Spleen (tissue), 11 donors: ENCODE measurements around the gene SPATA4. TPM values are rescaled to one million over a fixed set of nuclear protein-coding genes. Genes with fewer than 3 reads are reported as not detected.

Experiments
- DNase-seq: peaks from one replicate; pipeline ENCODE4 v3.0.0-alpha.2; 2020
- H3K27ac ChIP-seq, 8 donors: fragments of 200-600 bp; sonication (generic) in 7 of 8; 1 replicate in 4 of 8; 2 replicates in 4 of 8; pipeline versions ENCODE4 v1.5.0 to v1.8.0; 2016 to 2021; ENCODE audit warnings: inconsistent platforms in 4 of 8, mild to moderate bottlenecking in 4 of 8, moderate library complexity in 1 of 8
- H3K27me3 ChIP-seq, 7 donors: fragments of 200-600 bp; sonication (generic) in 6 of 7; replicated peaks in 1 of 7; 1 replicate in 4 of 7; 2 replicates in 3 of 7; pipeline versions ENCODE4 v1.5.0 to v1.8.0; 2016 to 2021; ENCODE audit warnings: inconsistent platforms in 3 of 7, mild to moderate bottlenecking in 1 of 7
- H3K36me3 ChIP-seq, 6 donors: fragments of 200-600 bp; sonication (generic) in 5 of 6; 1 replicate in 4 of 6; 2 replicates in 2 of 6; pipeline versions ENCODE4 v1.5.0 to v1.8.0; 2016 to 2021; ENCODE audit warnings: inconsistent platforms in 2 of 6
- H3K4me1 ChIP-seq, 6 donors: fragments of 200-600 bp; sonication (generic) in 5 of 6; 1 replicate in 3 of 6; 2 replicates in 3 of 6; pipeline versions ENCODE4 v1.5.0 to v1.8.0; 2016 to 2021; ENCODE audit warnings: inconsistent platforms in 3 of 6
- H3K4me3 ChIP-seq, 8 donors: fragments of 200-600 bp; sonication (generic) in 7 of 8; 1 replicate in 4 of 8; 2 replicates in 4 of 8; pipeline versions ENCODE4 v1.5.0 to v1.8.0; 2016 to 2021; ENCODE audit warnings: inconsistent platforms in 4 of 8, mild to moderate bottlenecking in 4 of 8, moderate library complexity in 2 of 8
- H3K9me3 ChIP-seq, 8 donors: fragments of 200-600 bp; sonication (generic) in 7 of 8; 1 replicate in 4 of 8; 2 replicates in 4 of 8; pipeline versions ENCODE4 v1.5.0 to v1.8.0; 2016 to 2021; ENCODE audit warnings: inconsistent platforms in 4 of 8
- CTCF ChIP-seq, 11 experiments: fragments of 200-600 bp in 7 of 11; fragments of 450-650 bp in 4 of 11; sonication (generic) in 4 of 11; IDR thresholded peaks in 8 of 11; conservative IDR thresholded peaks in 3 of 11; 1 replicate in 7 of 11; 2 replicates in 4 of 11; pipeline versions ENCODE4 v1.4.0 to v1.8.0; 2016 to 2021; ENCODE audit warnings: antibody characterized with exemption in 11 of 11, inconsistent platforms in 4 of 11, mild to moderate bottlenecking in 1 of 11
- POLR2A ChIP-seq, 3 donors: fragments of 450-650 bp; IDR thresholded peaks; one replicate each; pipeline ENCODE4 v1.5.1; 2017; ENCODE audit warnings: antibody characterized with exemption in 3 of 3, mild to moderate bottlenecking in 1 of 3
- POLR2AphosphoS5 ChIP-seq, 3 donors: sonication (generic); formaldehyde crosslinking; IDR thresholded peaks; one replicate each; pipeline ENCODE4 v1.5.1; 2017; ENCODE audit warnings: antibody characterized with exemption in 3 of 3
- WGBS, 5 donors: extraction: QIAGEN DNeasy Blood & Tissue Kit in 3 of 5; methylation state at CpG; one replicate each; pipeline versions ENCODE4 v1.1.5 to v1.1.7; 2013 to 2018; 5-methylcytosine and 5-hydroxymethylcytosine counted together
- intact Hi-C: fragments of 100-400 bp; cut with DNase I; formaldehyde crosslinking; loops from one replicate; pipeline ENCODE4 v1.15.0; 2023; ENCODE audit warnings: low total_unique reads
- polyA plus RNA-seq, 3 donors: library from polyadenylated mRNA; stranded (reverse); fragments of 200-250 nt; gene quantifications; one replicate each; pipeline ENCODE4 v1.2.1, GENCODE V29; 2013
- total RNA-seq, 7 donors: library from RNA; depleted of rRNA in 3 of 7; stranded (reverse); fragments of >200 nt in 3 of 7; fragmentation: NEBNext Ultra II Directional in 4 of 7; extraction: Animal tissue kit (Norgen Biotek cat#: 25700) in 4 of 7; gene quantifications; one replicate each; pipeline versions ENCODE4 v1.1.0 to v1.2.1, GENCODE V29; 2016 to 2021
- donor health status: healthy with polysubstance abuse.
- donor health status: DM: no; HTN: no; CAD: no; lungs with moderate emphysema.
- donor health status: DM: no; HTN: no; CAD: no.
- donor health status: Bipolar disorder and iron deficiency.
- donor health status: healthy.
- donor health status: DM: no; HTN: no; CAD: no.
- donor health status: DM: yes; HTN: yes; CAD: no.

SPATA4 gene
- total and polyA plus RNA-seq, 10 donors = not detected

GRCh38 chr4:176205299-176205698 is 9.9 kb upstream of the SPATA4 start:
- TF ChIP-seq CTCF (IDR thresholded peaks at IDR 0.05 in 8 of 11, conservative IDR thresholded peaks at IDR 0.05 in 3 of 11) (no peak), POLR2AphosphoS5 (IDR thresholded peaks at IDR 0.05) (no peak), POLR2A (IDR thresholded peaks at IDR 0.05) (no peak)
- DNase-seq = no peak
- Histone ChIP-seq H3K27me3 (peaks cover 0 to 29% (median 0%) of the 10 kb centered on the region in 7 donors), H3K9me3 (no peaks in the 10 kb centered on the region), H3K36me3 (no peaks in the 10 kb centered on the region), H3K4me1 (no peaks in the 10 kb centered on the region), H3K4me3 (no peak overlapping the region), H3K27ac (no peak overlapping the region)
- WGBS, 5 donors = 56 to 85% (median 68%) methylated on average over 4 of the region's 4 CpGs
- intact Hi-C loops = no loop called here

- Histone ChIP-seq H3K36me3 (no peaks in the 10 kb centered on the region), H3K27me3 (peaks cover 0 to 16% (median 0%) of the 10 kb centered on the region in 7 donors), H3K4me1 (peaks cover 0 to 13% (median 10%) of the 10 kb centered on the region in 6 donors), H3K4me3 (no peak overlapping the region), H3K27ac (no peak overlapping the region), H3K9me3 (no peaks in the 10 kb centered on the region)
- intact Hi-C loops = loop anchor here (10.0 kb wide), 1 partner anchor 116 kb away; the partner anchor contains the start of gene SPCS3
- TF ChIP-seq POLR2AphosphoS5 (IDR thresholded peaks at IDR 0.05) (no peak), POLR2A (IDR thresholded peaks at IDR 0.05) (no peak)
- 79 to 93% (median 90%) methylated on average over 8 of the region's 8 CpGs for WGBS, 5 donors
- no peak for DNase-seq
Measured at GRCh38 chr4:176198316-176198903, 3.0 kb upstream of the SPATA4 start.

DNA sequence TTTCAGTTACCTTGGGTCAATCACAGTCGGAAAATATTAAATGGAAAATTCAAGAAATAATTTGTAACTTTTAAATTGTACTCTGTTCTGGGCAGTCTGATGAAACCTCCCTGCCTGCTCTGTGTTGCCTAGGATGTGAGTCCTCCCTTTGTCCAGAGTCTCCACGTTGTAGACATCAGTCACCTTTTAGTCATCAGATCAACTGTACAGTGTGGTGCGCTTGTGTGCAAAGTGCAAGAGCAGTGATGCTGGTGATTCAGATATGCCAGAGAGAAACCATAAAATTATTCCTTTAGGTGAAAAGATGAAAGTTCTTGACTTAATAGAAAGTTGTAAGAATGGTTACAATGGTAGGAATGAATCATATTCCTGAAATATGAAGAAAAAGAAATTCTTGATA is 1.4 kb downstream of the SPATA4 start:
- intact Hi-C loops = loop anchor here (10.0 kb wide), 1 partner anchor 121 kb away; the partner anchor contains the start of gene SPCS3
- no peak for DNase-seq
- peaks cover 0 to 13% (median 10%) of the 10 kb centered on the region in 6 donors for H3K4me1 ChIP-seq
- H3K27ac ChIP-seq = no peak overlapping the region
- no peaks in the 10 kb centered on the region for H3K9me3 ChIP-seq
- peaks cover 0 to 37% (median 0%) of the 10 kb centered on the region in 7 donors for H3K27me3 ChIP-seq
- WGBS, 5 donors = 64 to 74% (median 68%) methylated on average over 3 of the region's 3 CpGs
- no peaks in the 10 kb centered on the region for H3K36me3 ChIP-seq
- H3K4me3 ChIP-seq = no peak overlapping the region
- TF ChIP-seq POLR2A (IDR thresholded peaks at IDR 0.05) = no peak
- TF ChIP-seq POLR2AphosphoS5 (IDR thresholded peaks at IDR 0.05) = no peak
- no peak for TF ChIP-seq CTCF (IDR thresholded peaks at IDR 0.05 in 8 of 11, conservative IDR thresholded peaks at IDR 0.05 in 3 of 11)

GRCh38 chr4:176193126-176193525 is 2.3 kb downstream of the SPATA4 start:
- H3K27ac ChIP-seq = no peak overlapping the region
- no peaks in the 10 kb centered on the region for H3K36me3 ChIP-seq
- no peak for DNase-seq
- H3K4me3 ChIP-seq = no peak overlapping the region
- no peaks in the 10 kb centered on the region for H3K9me3 ChIP-seq
- H3K27me3 ChIP-seq = peaks cover 0 to 37% (median 0%) of the 10 kb centered on the region in 7 donors
- peaks cover 0 to 13% (median 10%) of the 10 kb centered on the region in 6 donors for H3K4me1 ChIP-seq
- 42 to 58% (median 49%) methylated on average over 4 of the region's 4 CpGs for WGBS, 5 donors
- intact Hi-C loops = loop anchor here (10.0 kb wide), 1 partner anchor 122 kb away; the partner anchor contains the start of gene SPCS3
- TF ChIP-seq CTCF (IDR thresholded peaks at IDR 0.05 in 8 of 11, conservative IDR thresholded peaks at IDR 0.05 in 3 of 11) (no peak), POLR2AphosphoS5 (IDR thresholded peaks at IDR 0.05) (no peak), POLR2A (IDR thresholded peaks at IDR 0.05) (no peak)
